Keratinocyte (primary cell): ENCODE results near the gene BAHCC1. TPM values are rescaled to one million over a fixed set of nuclear protein-coding genes. Genes with fewer than 3 reads are reported as not detected.

Source experiments
- DNase-seq: peaks from one replicate; pipeline ENCODE4 v3.0.0-alpha.2; 2011; ENCODE audit warnings: low read depth, missing footprints, low spot score
- FAIRE-seq: peaks from 2 replicates; lab custom pipeline; 2011; peaks lifted over from hg19 to GRCh38; lab: Jason Lieb, UNC
- H2AFZ ChIP-seq: 2 replicates; pipeline ENCODE4 v1.6.0; 2012; ENCODE audit warnings: low read length, control low read depth, inconsistent platforms; ENCODE audit not compliant: control insufficient read depth
- H3K27ac ChIP-seq: 2 replicates; pipeline ENCODE4 v1.5.1; 2011; ENCODE audit warnings: low read length; ENCODE audit not compliant: control insufficient read depth, insufficient read depth
- H3K27me3 ChIP-seq: 3 replicates; pipeline ENCODE4 v1.6.0; 2011; ENCODE audit warnings: low read length; ENCODE audit not compliant: control insufficient read depth, insufficient read depth; ENCODE audit errors: extremely low read depth
- H3K36me3 ChIP-seq, 2 experiments: 2 replicates in 1 of 2; 3 replicates in 1 of 2; pipeline ENCODE4 v1.5.1; 2011; ENCODE audit warnings: low read length in 2 of 2, mild to moderate bottlenecking in 1 of 2; ENCODE audit not compliant: control insufficient read depth in 2 of 2, insufficient read depth in 2 of 2; ENCODE audit errors: extremely low read depth in 1 of 2
- H3K4me1 ChIP-seq: 3 replicates; pipeline ENCODE4 v1.5.1; 2011; ENCODE audit warnings: low read length; ENCODE audit not compliant: control insufficient read depth, insufficient read depth; ENCODE audit errors: extremely low read depth
- H3K4me2 ChIP-seq: 3 replicates; pipeline ENCODE4 v1.6.0; 2011; ENCODE audit warnings: low read depth, low read length; ENCODE audit not compliant: control insufficient read depth, insufficient read depth; ENCODE audit errors: extremely low read depth
- H3K4me3 ChIP-seq, 3 experiments: fragments of 200-600 bp in 1 of 3; sonication (generic) in 1 of 3; 2 replicates in 2 of 3; 3 replicates in 1 of 3; pipeline ENCODE4 v1.5.1; 2011 to 2016; ENCODE audit warnings: low read length in 3 of 3, mild to moderate bottlenecking in 3 of 3, control low read depth in 2 of 3, inconsistent platforms in 1 of 3, low read depth in 1 of 3, mixed read lengths in 1 of 3, mixed run types in 1 of 3, moderate library complexity in 1 of 3; ENCODE audit not compliant: control insufficient read depth in 2 of 3, insufficient read depth in 2 of 3; ENCODE audit errors: extremely low read depth in 1 of 3
- H3K79me2 ChIP-seq: 2 replicates; pipeline ENCODE4 v1.6.0; 2012; ENCODE audit warnings: low read length; ENCODE audit not compliant: control insufficient read depth, insufficient read depth
- H3K9ac ChIP-seq: 3 replicates; pipeline ENCODE4 v1.6.0; 2011; ENCODE audit warnings: low read length; ENCODE audit not compliant: control insufficient read depth, insufficient read depth; ENCODE audit errors: extremely low read depth
- H3K9me1 ChIP-seq: 3 replicates; pipeline ENCODE4 v1.6.0; 2011; ENCODE audit warnings: low read length; ENCODE audit not compliant: control insufficient read depth, insufficient read depth; ENCODE audit errors: extremely low read depth
- H3K9me3 ChIP-seq: 2 replicates; pipeline ENCODE4 v1.5.1; 2012; ENCODE audit warnings: low read depth, low read length; ENCODE audit not compliant: control insufficient read depth
- H4K20me1 ChIP-seq: 3 replicates; pipeline ENCODE4 v1.6.0; 2011; ENCODE audit warnings: low read length; ENCODE audit not compliant: control insufficient read depth, insufficient read depth; ENCODE audit errors: extremely low read depth
- CTCF ChIP-seq, 3 experiments: IDR thresholded peaks in 1 of 3; conservative IDR thresholded peaks in 1 of 3; optimal IDR thresholded peaks in 1 of 3; 2 replicates in 2 of 3; 3 replicates in 1 of 3; pipeline versions ENCODE3 to v1.5.1; 2011; ENCODE audit warnings: low read length in 3 of 3, mild to moderate bottlenecking in 3 of 3, moderate library complexity in 2 of 3, control low read depth in 1 of 3, inconsistent platforms in 1 of 3; ENCODE audit not compliant: insufficient read depth in 2 of 3; ENCODE audit errors: extremely low read depth in 1 of 3
- EZH2 ChIP-seq: IDR thresholded peaks from one replicate; pipeline ENCODE4 v1.6.1; 2012; ENCODE audit warnings: inconsistent platforms, mild to moderate bottlenecking, low read length, moderate library complexity
- dilution Hi-C: fragments of 300-500 bp; cut with MboI; formaldehyde crosslinking; loops from one replicate; pipeline ENCODE4 v1.7.0; 2020; ENCODE audit warnings: low sequenced_read_pairs; ENCODE audit not compliant: extremely low pct_ligation_motif_present
- polyA plus RNA-seq, 5 experiments: library from polyadenylated mRNA; depleted of rRNA in 3 of 5; stranded (reverse) in 3 of 5; stranded (forward) in 1 of 5; unstranded in 1 of 5; fragments of >200 nt; gene quantifications; 1 replicate in 1 of 5; 2 replicates in 3 of 5; 3 replicates in 1 of 5; pipeline versions ENCODE4 v1.2.1 to v1.2.3, GENCODE V29; 2011 to 2012; ENCODE audit warnings: missing spikeins in 2 of 5, low read depth in 1 of 5, low replicate concordance in 1 of 5

Gene BAHCC1
- polyA plus RNA-seq, 1 donor (not counting 4 experiments of a cell fraction or from before 2014, with no cell fraction given), result 0.52 TPM

- dilution Hi-C loops, result no loop called here
- Histone ChIP-seq H3K9me1 (no peaks in the 10 kb centered on the region), H3K9ac (no peak overlapping the region), H3K79me2 (no peaks in the 10 kb centered on the region), H3K4me2 (no peak overlapping the region), H4K20me1 (peaks cover 2% of the 10 kb centered on the region), H2AFZ (no peak overlapping the region), H3K27me3 (peaks cover 5% of the 10 kb centered on the region), H3K4me3 (no peak overlapping the region), H3K36me3 (no peaks in the 10 kb centered on the region), H3K27ac (no peak overlapping the region), H3K4me1 (no peaks in the 10 kb centered on the region), H3K9me3 (no peaks in the 10 kb centered on the region)
- no peak for TF ChIP-seq CTCF (optimal IDR thresholded peaks at IDR 0.05 in 1 of 3, IDR thresholded peaks at IDR 0.05 in 1 of 3, conservative IDR thresholded peaks at IDR 0.05 in 1 of 3; ENCODE audit: extremely low read depth in 1 of 3, insufficient read depth in 2 of 3, low read length in 3 of 3)
- TF ChIP-seq EZH2, result no peak
- no peak for DNase-seq
- FAIRE-seq, result no peak
These were observed 42.9 kb downstream of the BAHCC1 start for GRCh38 chr17:81438007-81438659.

- no peak overlapping the region for H3K4me3 ChIP-seq
- peaks cover 1% of the 10 kb centered on the region for H4K20me1 ChIP-seq
- H3K9ac ChIP-seq, result no peak overlapping the region
- H3K4me2 ChIP-seq, result no peak overlapping the region
- H3K27ac ChIP-seq, result no peak overlapping the region
- H3K9me3 ChIP-seq, result no peaks in the 10 kb centered on the region
- no peaks in the 10 kb centered on the region for H3K79me2 ChIP-seq
- dilution Hi-C loops, result no loop called here
- H2AFZ ChIP-seq, result no peak overlapping the region
- FAIRE-seq (no peak), DNase-seq (no peak)
- H3K36me3 ChIP-seq, result no peaks in the 10 kb centered on the region
- H3K9me1 ChIP-seq, result no peaks in the 10 kb centered on the region
- H3K27me3 ChIP-seq, result peaks cover under 1% of the 10 kb centered on the region
- no peak for TF ChIP-seq EZH2
- TF ChIP-seq CTCF (optimal IDR thresholded peaks at IDR 0.05 in 1 of 3, IDR thresholded peaks at IDR 0.05 in 1 of 3, conservative IDR thresholded peaks at IDR 0.05 in 1 of 3; ENCODE audit: extremely low read depth in 1 of 3, insufficient read depth in 2 of 3, low read length in 3 of 3), result no peak
- H3K4me1 ChIP-seq, result no peaks in the 10 kb centered on the region
These were observed 43.4 kb downstream of the BAHCC1 start for GRCh38 chr17:81438688-81439087.
